PC-9 (cell line): ENCODE results near the gene PALLD. TPM values are rescaled to one million over a fixed set of nuclear protein-coding genes. Genes with fewer than 3 reads are reported as not detected.

Experiments
- BruUV-seq: library from RNA; stranded (reverse); fragments of 400-500 nt; replicated peaks from 2 replicates; lab custom pipeline; 2021; lab: Mats Ljungman, UMichigan
- CTCF ChIA-PET: fragments of 300-600 bp; sonication (Branson Sonifier 250); formaldehyde crosslinking; loops from one replicate; lab custom pipeline; 2022; ENCODE audit warnings: antibody characterized with exemption; lab: Charles Lee
- POLR2A ChIA-PET: fragments of 300-600 bp; sonication (Branson Sonifier 250); formaldehyde crosslinking; loops from one replicate; lab custom pipeline; 2022; ENCODE audit warnings: antibody characterized with exemption; ENCODE audit not compliant: unreplicated experiment; lab: Charles Lee
- DNase-seq, 2 experiments: peaks; one replicate each; pipeline versions ENCODE4 v3.0.0 to v3.0.0-alpha.2; 2015 to 2022; ENCODE audit warnings: mixed read lengths in 1 of 2
- H2AFZ ChIP-seq: fragments of 200-600 bp; sonication (generic); 2 replicates; pipeline ENCODE4 v1.8.1; 2017; ENCODE audit warnings: antibody characterized with exemption
- H3F3A ChIP-seq: fragments of 200-600 bp; sonication (generic); 2 replicates; pipeline ENCODE4 v1.8.1; 2017; ENCODE audit warnings: antibody characterized with exemption, mild to moderate bottlenecking, low read depth; ENCODE audit not compliant: insufficient read depth
- H3K27ac ChIP-seq: fragments of 200-600 bp; sonication (generic); 2 replicates; pipeline ENCODE4 v1.6.1; 2016; ENCODE audit warnings: mixed run types
- H3K27me3 ChIP-seq: fragments of 200-600 bp; sonication (generic); 2 replicates; pipeline ENCODE4 v1.6.1; 2016; ENCODE audit warnings: low read depth, mixed run types; ENCODE audit not compliant: insufficient read depth
- H3K36me3 ChIP-seq: fragments of 200-600 bp; sonication (generic); 2 replicates; pipeline ENCODE4 v1.6.1; 2016; ENCODE audit warnings: low read depth, mixed run types
- H3K4me1 ChIP-seq: fragments of 200-600 bp; sonication (generic); replicated peaks from 2 replicates; pipeline ENCODE4 v1.6.1; 2016; ENCODE audit warnings: mixed run types; ENCODE audit not compliant: insufficient read depth
- H3K4me2 ChIP-seq: fragments of 200-600 bp; sonication (generic); 2 replicates; pipeline ENCODE4 v1.6.1; 2017; ENCODE audit warnings: mixed run types
- H3K4me3 ChIP-seq: fragments of 200-600 bp; sonication (generic); 2 replicates; pipeline ENCODE4 v1.6.1; 2016; ENCODE audit warnings: mixed run types
- H3K79me2 ChIP-seq: fragments of 200-600 bp; sonication (generic); 2 replicates; pipeline ENCODE4 v1.6.1; 2017; ENCODE audit warnings: low read depth, mixed run types
- H3K9me2 ChIP-seq: fragments of 200-600 bp; sonication (generic); 2 replicates; pipeline ENCODE4 v1.8.1; 2017; ENCODE audit warnings: mild to moderate bottlenecking; ENCODE audit not compliant: insufficient read depth
- H3K9me3 ChIP-seq: fragments of 200-600 bp; sonication (generic); 2 replicates; pipeline ENCODE4 v1.8.1; 2016; ENCODE audit warnings: low read depth; ENCODE audit not compliant: insufficient read depth
- H4K20me1 ChIP-seq: fragments of 200-600 bp; sonication (generic); 2 replicates; pipeline ENCODE4 v1.8.1; 2017; ENCODE audit not compliant: insufficient read depth
- CTCF ChIP-seq: fragments of 200-600 bp; sonication (generic); conservative IDR thresholded peaks from 2 replicates; pipeline ENCODE4 v1.6.1; 2017; ENCODE audit warnings: mixed run types, antibody characterized with exemption, mild to moderate bottlenecking, moderate library complexity
- EZH2 ChIP-seq: fragments of 200-600 bp; sonication (generic); IDR thresholded peaks from 2 replicates; pipeline ENCODE4 v1.8.0; 2017; ENCODE audit warnings: antibody characterized with exemption, low read depth
- intact Hi-C: fragments of 100-400 bp; cut with micrococcal nuclease; formaldehyde crosslinking; loops from one replicate; pipeline ENCODE4 v1.10.0; 2022; ENCODE audit not compliant: unreplicated experiment
- total RNA-seq: library from RNA; stranded (reverse); gene quantifications from 2 replicates; pipeline ENCODE4 v1.2.3, GENCODE V29; 2021

PALLD gene
- total RNA-seq, 1 experiment from 2014 or later = 156 TPM

GRCh38 chr4:168744021-168744420, 247.2 kb downstream of the PALLD start:
- Histone ChIP-seq H3K27ac (no peak overlapping the region), H3F3A (no peaks in the 10 kb centered on the region), H3K27me3 (no peaks in the 10 kb centered on the region), H2AFZ (no peak overlapping the region), H3K4me2 (no peak overlapping the region), H4K20me1 (no peaks in the 10 kb centered on the region), H3K4me3 (no peak overlapping the region), H3K9me3 (no peaks in the 10 kb centered on the region), H3K79me2 (no peaks in the 10 kb centered on the region), H3K9me2 (no peaks in the 10 kb centered on the region), H3K4me1 (no peaks in the 10 kb centered on the region), H3K36me3 (no peaks in the 10 kb centered on the region)
- DNase-seq = no peak
- TF ChIP-seq CTCF (no peak), EZH2 (no peak)
- intact Hi-C loops = no loop called here
- BruUV-seq = no TSS peak
- ChIA-PET POLR2A (no interaction called here), CTCF (no interaction called here)

- H3K79me2 ChIP-seq = no peaks in the 10 kb centered on the region
- no TSS peak for BruUV-seq
- no peak overlapping the region for H3K4me3 ChIP-seq
- H3K27me3 ChIP-seq = no peaks in the 10 kb centered on the region
- H4K20me1 ChIP-seq = no peaks in the 10 kb centered on the region
- H3F3A ChIP-seq = no peaks in the 10 kb centered on the region
- no peak overlapping the region for H3K27ac ChIP-seq
- H3K36me3 ChIP-seq = no peaks in the 10 kb centered on the region
- DNase-seq = no peak
- ChIA-PET CTCF (no interaction called here), POLR2A (no interaction called here)
- H3K4me1 ChIP-seq = no peaks in the 10 kb centered on the region
- H3K4me2 ChIP-seq = no peak overlapping the region
- H3K9me3 ChIP-seq = no peaks in the 10 kb centered on the region
- TF ChIP-seq EZH2 (no peak), CTCF (no peak)
- H2AFZ ChIP-seq = no peak overlapping the region
- H3K9me2 ChIP-seq = no peaks in the 10 kb centered on the region
- intact Hi-C loops = no loop called here
These were observed 252.0 kb downstream of the PALLD start for GRCh38 chr4:168748807-168749206.

- Histone ChIP-seq H4K20me1 (no peaks in the 10 kb centered on the region), H3K9me2 (no peaks in the 10 kb centered on the region), H3K4me3 (no peak overlapping the region), H3K4me2 (no peak overlapping the region), H3F3A (no peaks in the 10 kb centered on the region), H3K79me2 (no peaks in the 10 kb centered on the region), H3K9me3 (no peaks in the 10 kb centered on the region), H3K27me3 (no peaks in the 10 kb centered on the region), H3K4me1 (no peaks in the 10 kb centered on the region), H3K36me3 (no peaks in the 10 kb centered on the region), H3K27ac (no peak overlapping the region), H2AFZ (no peak overlapping the region)
- no peak for TF ChIP-seq EZH2
- TF ChIP-seq CTCF = no peak
- POLR2A ChIA-PET = no interaction called here
- DNase-seq = no peak
- CTCF ChIA-PET = no interaction called here
- no TSS peak for BruUV-seq
- intact Hi-C loops = no loop called here
These were observed 254.7 kb downstream of the PALLD start for GRCh38 chr4:168751263-168752225.
